ENCODE measurements around the gene PRDM12. TPM values are rescaled to one million over a fixed set of nuclear protein-coding genes. Genes with fewer than 3 reads are reported as not detected.

Gene PRDM12
- total RNA-seq, 4 donors from 2014 or later, result not detected

- H3K36me3 ChIP-seq, result no peaks in the 10 kb centered on the region
- 2% methylated on average over 10 of the region's 26 CpGs for WGBS
- no peak overlapping the region for H3K27ac ChIP-seq (replicated peaks in 1 of 4)
- intact Hi-C loops (cut with DNase I), result no loop called here
- peaks cover 61 to 69% (median 68%) of the 10 kb centered on the region in 4 donors for H3K4me1 ChIP-seq
- peaks cover 25 to 88% (median 74%) of the 10 kb centered on the region in 4 donors for H3K27me3 ChIP-seq
- H3K9me3 ChIP-seq, result no peaks in the 10 kb centered on the region
- peak overlapping the region; percentile 0 to 39 (median 28) for H3K4me3 ChIP-seq
- TF ChIP-seq POLR2AphosphoS5 (IDR thresholded peaks at IDR 0.05), result no peak
- no peak for TF ChIP-seq POLR2A (IDR thresholded peaks at IDR 0.05; ENCODE audit: low read depth)
- TF ChIP-seq CTCF (IDR thresholded peaks at IDR 0.05), result no peak
- no peak for TF ChIP-seq EP300 (IDR thresholded peaks at IDR 0.05)
- no peak for DNase-seq (ENCODE audit: extremely low spot score)
These were observed 636 bp downstream of the PRDM12 start for GRCh38 chr9:130665029-130665430.

GRCh38 chr9:130665431-130666392 lies 1.3 kb downstream of the PRDM12 start:
- Histone ChIP-seq H3K27me3 (peaks cover 20 to 81% (median 67%) of the 10 kb centered on the region in 4 donors), H3K27ac (replicated peaks in 1 of 4) (no peak overlapping the region), H3K4me3 (peak overlapping the region in 3 of 4 donors; percentile 0 to 39 (median 33)), H3K36me3 (no peaks in the 10 kb centered on the region), H3K9me3 (no peaks in the 10 kb centered on the region), H3K4me1 (peaks cover 54 to 62% (median 61%) of the 10 kb centered on the region in 4 donors)
- intact Hi-C loops (cut with DNase I), result no loop called here
- DNase-seq (ENCODE audit: extremely low spot score), result no peak
- WGBS, result 3% methylated on average over 34 of the region's 61 CpGs
- TF ChIP-seq POLR2A (IDR thresholded peaks at IDR 0.05; ENCODE audit: low read depth) (no peak), EP300 (IDR thresholded peaks at IDR 0.05) (no peak), CTCF (IDR thresholded peaks at IDR 0.05) (no peak), POLR2AphosphoS5 (IDR thresholded peaks at IDR 0.05) (no peak)

GRCh38 chr9:130666393-130667119 lies 2.2 kb downstream of the PRDM12 start:
- Histone ChIP-seq H3K9me3 (no peaks in the 10 kb centered on the region), H3K27ac (replicated peaks in 1 of 4) (no peak overlapping the region), H3K36me3 (no peaks in the 10 kb centered on the region), H3K4me1 (peaks cover 46 to 54% (median 53%) of the 10 kb centered on the region in 4 donors), H3K27me3 (peaks cover 16 to 73% (median 59%) of the 10 kb centered on the region in 4 donors), H3K4me3 (peak overlapping the region in 1 of 4 donors; percentile 0)
- intact Hi-C loops (cut with DNase I), result no loop called here
- no peak for DNase-seq (ENCODE audit: extremely low spot score)
- TF ChIP-seq EP300 (IDR thresholded peaks at IDR 0.05) (no peak), CTCF (IDR thresholded peaks at IDR 0.05) (no peak), POLR2A (IDR thresholded peaks at IDR 0.05; ENCODE audit: low read depth) (no peak), POLR2AphosphoS5 (IDR thresholded peaks at IDR 0.05) (no peak)
- 66% methylated on average over 3 of the region's 60 CpGs for WGBS

- Histone ChIP-seq H3K36me3 (no peaks in the 10 kb centered on the region), H3K27ac (replicated peaks in 1 of 4) (no peak overlapping the region), H3K4me1 (peaks cover 41 to 48% (median 47%) of the 10 kb centered on the region in 4 donors), H3K9me3 (no peaks in the 10 kb centered on the region), H3K27me3 (peaks cover 13 to 67% (median 54%) of the 10 kb centered on the region in 4 donors), H3K4me3 (no peak overlapping the region)
- 86% methylated on average over 4 of the region's 4 CpGs for WGBS
- no peak for TF ChIP-seq POLR2AphosphoS5 (IDR thresholded peaks at IDR 0.05)
- TF ChIP-seq POLR2A (IDR thresholded peaks at IDR 0.05; ENCODE audit: low read depth), result no peak
- no peak for TF ChIP-seq EP300 (IDR thresholded peaks at IDR 0.05)
- TF ChIP-seq CTCF (IDR thresholded peaks at IDR 0.05), result no peak
- intact Hi-C loops (cut with DNase I), result no loop called here
- no peak for DNase-seq (ENCODE audit: extremely low spot score)
These were observed 2.7 kb downstream of the PRDM12 start for GRCh38 chr9:130667120-130667435.
